Hepatocyte (in vitro differentiated cells): Measurements from ENCODE around the gene PPHLN1.

Experiments used
- CTCF ChIP-seq: fragments of 200-600 bp; sonication (generic); IDR thresholded peaks from 2 replicates; pipeline ENCODE4 v1.5.1; 2016; ENCODE audit warnings: antibody characterized with exemption, mild to moderate bottlenecking; ENCODE audit not compliant: poor library complexity
- EZH2 ChIP-seq: fragments of 200-600 bp; sonication (generic); IDR thresholded peaks from 2 replicates; pipeline ENCODE4 v1.6.1; 2016; ENCODE audit warnings: antibody characterized with exemption, mild to moderate bottlenecking, borderline replicate concordance

GRCh38 chr12:42463671-42464070 is 137.7 kb downstream of the PPHLN1 start:
- TF ChIP-seq CTCF (no peak), EZH2 (no peak)
